ENCODE results near the gene FAM53B.

Gene FAM53B

GRCh38 chr10:124711145-124711544, 33.0 kb downstream of the FAM53B start:
- in situ Hi-C loops (cut with HindIII; ENCODE audit: low sequenced_read_pairs) = no loop called here

GRCh38 chr10:124710266-124710881, 33.8 kb downstream of the FAM53B start:
- in situ Hi-C loops (cut with HindIII; ENCODE audit: low sequenced_read_pairs) = no loop called here

- in situ Hi-C loops (cut with HindIII; ENCODE audit: low sequenced_read_pairs) = no loop called here
These were observed 34.3 kb downstream of the FAM53B start for GRCh38 chr10:124709861-124710260.

- in situ Hi-C loops (cut with HindIII; ENCODE audit: low sequenced_read_pairs) = no loop called here
These were observed 35.2 kb downstream of the FAM53B start for GRCh38 chr10:124708922-124709520.

- in situ Hi-C loops (cut with HindIII; ENCODE audit: low sequenced_read_pairs) = no loop called here
These were observed 35.9 kb downstream of the FAM53B start for GRCh38 chr10:124708246-124708779.

GRCh38 chr10:124707551-124707950, 36.6 kb downstream of the FAM53B start:
- in situ Hi-C loops (cut with HindIII; ENCODE audit: low sequenced_read_pairs) = no loop called here

GRCh38 chr10:124707144-124707467, 37.1 kb downstream of the FAM53B start:
- in situ Hi-C loops (cut with HindIII; ENCODE audit: low sequenced_read_pairs) = no loop called here

- in situ Hi-C loops (cut with HindIII; ENCODE audit: low sequenced_read_pairs) = no loop called here
These were observed 37.6 kb downstream of the FAM53B start for GRCh38 chr10:124706462-124707143.

- in situ Hi-C loops (cut with HindIII; ENCODE audit: low sequenced_read_pairs) = no loop called here
These were observed 38.2 kb downstream of the FAM53B start for GRCh38 chr10:124705817-124706461.

- in situ Hi-C loops (cut with HindIII; ENCODE audit: low sequenced_read_pairs) = no loop called here
These were observed 38.8 kb downstream of the FAM53B start for GRCh38 chr10:124705381-124705740.

- in situ Hi-C loops (cut with HindIII; ENCODE audit: low sequenced_read_pairs) = no loop called here
These were observed 39.5 kb downstream of the FAM53B start for GRCh38 chr10:124704428-124705380.

GRCh38 chr10:124703778-124704427, 40.3 kb downstream of the FAM53B start:
- in situ Hi-C loops (cut with HindIII; ENCODE audit: low sequenced_read_pairs) = no loop called here

GRCh38 chr10:124703372-124703771, 40.8 kb downstream of the FAM53B start:
- in situ Hi-C loops (cut with HindIII; ENCODE audit: low sequenced_read_pairs) = no loop called here

- in situ Hi-C loops (cut with HindIII; ENCODE audit: low sequenced_read_pairs) = no loop called here
These were observed 42.1 kb downstream of the FAM53B start for GRCh38 chr10:124701881-124702656.

GRCh38 chr10:124701435-124701834, 42.7 kb downstream of the FAM53B start:
- in situ Hi-C loops (cut with HindIII; ENCODE audit: low sequenced_read_pairs) = no loop called here

GRCh38 chr10:124701038-124701365, 43.2 kb downstream of the FAM53B start:
- in situ Hi-C loops (cut with HindIII; ENCODE audit: low sequenced_read_pairs) = no loop called here

GRCh38 chr10:124700293-124701037, 43.7 kb downstream of the FAM53B start:
- in situ Hi-C loops (cut with HindIII; ENCODE audit: low sequenced_read_pairs) = no loop called here

- in situ Hi-C loops (cut with HindIII; ENCODE audit: low sequenced_read_pairs) = loop anchor here (5.0 kb wide), 1 partner anchor 82 kb away; no protein-coding TSS in a partner anchor
These were observed 44.5 kb downstream of the FAM53B start for GRCh38 chr10:124699471-124700292.

Data from DLD1 (cell line).